Adrenal gland (tissue), 12 donors: ENCODE results near the gene ATP9B. TPM values are rescaled to one million over a fixed set of nuclear protein-coding genes. Genes with fewer than 3 reads are reported as not detected.

ENCODE experiments used
- DNase-seq, 7 donors: peaks; one replicate each; pipeline ENCODE4 v3.0.0-alpha.2; 2019 to 2020
- H3K27ac ChIP-seq, 5 donors: fragments of 200-600 bp; sonication (generic) in 4 of 5; 1 replicate in 3 of 5; 2 replicates in 2 of 5; pipeline versions ENCODE4 v1.5.1 to v1.8.0; 2016 to 2020; ENCODE audit warnings: mild to moderate bottlenecking in 1 of 5
- H3K27me3 ChIP-seq: fragments of 200-600 bp; 2 replicates; pipeline ENCODE4 v1.8.0; 2021
- H3K36me3 ChIP-seq, 2 donors: fragments of 200-600 bp; replicated peaks in 1 of 2; 1 replicate in 1 of 2; 2 replicates in 1 of 2; pipeline versions ENCODE4 v1.5.1 to v1.8.0; 2018 to 2022
- H3K4me1 ChIP-seq, 2 donors: fragments of 200-600 bp; replicated peaks in 1 of 2; 1 replicate in 1 of 2; 2 replicates in 1 of 2; pipeline versions ENCODE4 v1.5.1 to v1.8.0; 2018 to 2021
- H3K4me3 ChIP-seq, 4 donors: fragments of 200-600 bp; sonication (generic) in 3 of 4; one replicate each; pipeline ENCODE4 v1.5.1; 2016 to 2018
- H3K9me3 ChIP-seq, 3 donors: fragments of 200-600 bp; sonication (generic) in 1 of 3; replicated peaks in 1 of 3; 1 replicate in 2 of 3; 2 replicates in 1 of 3; pipeline versions ENCODE4 v1.5.1 to v1.8.0; 2016 to 2021
- POLR2A ChIP-seq, 2 donors: fragments of 450-650 bp; IDR thresholded peaks; one replicate each; pipeline ENCODE4 v1.6.1; 2017; ENCODE audit warnings: antibody characterized with exemption in 2 of 2, mild to moderate bottlenecking in 2 of 2, moderate library complexity in 1 of 2
- WGBS, 4 donors: extraction: QIAGEN DNeasy Blood & Tissue Kit in 2 of 4; methylation state at CpG; one replicate each; pipeline versions ENCODE4 v1.1.5 to v1.1.7; 2013 to 2017; 5-methylcytosine and 5-hydroxymethylcytosine counted together
- intact Hi-C, 2 donors: fragments of 100-400 bp; cut with DNase I; formaldehyde crosslinking; loops; one replicate each; pipeline versions ENCODE4 v1.14.1 to v1.15.0; 2022 to 2023
- polyA plus RNA-seq, 3 donors: library from polyadenylated mRNA; stranded (reverse); fragments of 200-250 nt in 2 of 3; fragments of 350-450 nt in 1 of 3; fragmentation: Illumina TruSeq in 1 of 3; extraction: RNeasy Lipid Tissue Mini Kit (QIAGEN cat#74804) in 1 of 3; gene quantifications; one replicate each; pipeline ENCODE4 v1.2.3, GENCODE V29; 2013 to 2014
- total RNA-seq, 9 donors: library from RNA; depleted of rRNA in 4 of 9; stranded (reverse); fragments of >200 nt in 4 of 9; fragments of 120-200 nt in 1 of 9; fragmentation: NEBNext Ultra II Directional in 1 of 9; extraction: Animal tissue kit (Norgen Biotek cat#: 25700) in 1 of 9; gene quantifications; one replicate each; pipeline versions ENCODE4 v1.1.0 to v1.2.4, GENCODE V29; 2013 to 2023
- TF ChIP-seq, protein P1 (sequence below), 6 experiments: fragments of 450-650 bp in 4 of 6; fragments of 200-600 bp in 2 of 6; sonication (generic) in 1 of 6; IDR thresholded peaks; 1 replicate in 5 of 6; 2 replicates in 1 of 6; pipeline versions ENCODE4 v1.5.1 to v1.8.0; 2016 to 2021; ENCODE audit warnings: antibody characterized with exemption in 6 of 6, mild to moderate bottlenecking in 2 of 6, moderate library complexity in 1 of 6
- donor health status: healthy with polysubstance abuse.
- donor health status: Bipolar disorder and iron deficiency.
- donor health status: DM: yes; HTN: yes; CAD: no.
- donor health status: DM: no; HTN: no; CAD: no.
- donor health status: DM: no; HTN: no; CAD: no.
- donor health status: DM: yes; HTN: yes; CAD: no.

ATP9B gene
- total and polyA plus RNA-seq, 12 donors: 16.3 to 36.0 (median 27.7) TPM

DNA sequence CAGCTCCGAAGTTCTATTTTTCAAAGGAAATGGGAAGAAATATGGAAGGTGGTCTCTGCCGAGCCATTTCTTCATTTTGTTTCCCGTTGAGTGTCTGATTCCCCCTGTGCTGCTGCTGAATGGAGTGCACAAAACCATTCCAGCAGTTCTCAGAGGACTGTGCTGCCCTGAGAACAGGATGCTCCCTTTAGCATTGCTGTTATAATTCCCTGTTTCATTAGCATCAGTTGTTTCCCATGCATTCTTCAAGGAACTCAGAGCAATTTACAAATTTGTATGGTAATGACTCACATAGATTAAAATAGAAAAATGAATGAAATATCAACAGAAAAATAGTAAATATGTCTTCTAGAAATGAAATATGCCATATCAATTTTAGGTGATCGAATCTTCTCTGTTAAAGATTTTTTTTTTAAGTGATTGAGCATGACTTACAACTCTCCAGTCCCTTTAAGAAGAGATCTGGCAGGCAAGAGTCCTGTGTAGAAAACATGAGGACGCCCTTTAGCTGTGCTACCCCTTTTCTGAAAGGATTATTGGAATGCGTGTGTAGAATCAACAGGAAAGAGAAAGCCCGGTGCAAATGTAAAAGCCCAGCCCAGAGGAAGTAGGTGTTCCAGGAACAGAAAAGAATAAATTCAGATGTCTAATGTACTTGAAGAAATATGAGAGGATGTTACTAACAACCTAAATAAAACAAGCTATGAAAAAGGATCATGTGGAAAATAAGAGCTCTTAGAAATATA lies 118.5 kb downstream of the ATP9B start:
- H3K27me3 ChIP-seq: no peaks in the 10 kb centered on the region
- no peaks in the 10 kb centered on the region for H3K36me3 ChIP-seq
- no peak overlapping the region for H3K27ac ChIP-seq
- DNase-seq: no peak
- intact Hi-C loops: no loop called here
- 76 to 83% (median 78%) methylated on average over 7 of the region's 7 CpGs for WGBS, 4 donors
- H3K4me3 ChIP-seq: no peak overlapping the region
- TF ChIP-seq, protein P1, sequence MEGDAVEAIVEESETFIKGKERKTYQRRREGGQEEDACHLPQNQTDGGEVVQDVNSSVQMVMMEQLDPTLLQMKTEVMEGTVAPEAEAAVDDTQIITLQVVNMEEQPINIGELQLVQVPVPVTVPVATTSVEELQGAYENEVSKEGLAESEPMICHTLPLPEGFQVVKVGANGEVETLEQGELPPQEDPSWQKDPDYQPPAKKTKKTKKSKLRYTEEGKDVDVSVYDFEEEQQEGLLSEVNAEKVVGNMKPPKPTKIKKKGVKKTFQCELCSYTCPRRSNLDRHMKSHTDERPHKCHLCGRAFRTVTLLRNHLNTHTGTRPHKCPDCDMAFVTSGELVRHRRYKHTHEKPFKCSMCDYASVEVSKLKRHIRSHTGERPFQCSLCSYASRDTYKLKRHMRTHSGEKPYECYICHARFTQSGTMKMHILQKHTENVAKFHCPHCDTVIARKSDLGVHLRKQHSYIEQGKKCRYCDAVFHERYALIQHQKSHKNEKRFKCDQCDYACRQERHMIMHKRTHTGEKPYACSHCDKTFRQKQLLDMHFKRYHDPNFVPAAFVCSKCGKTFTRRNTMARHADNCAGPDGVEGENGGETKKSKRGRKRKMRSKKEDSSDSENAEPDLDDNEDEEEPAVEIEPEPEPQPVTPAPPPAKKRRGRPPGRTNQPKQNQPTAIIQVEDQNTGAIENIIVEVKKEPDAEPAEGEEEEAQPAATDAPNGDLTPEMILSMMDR (IDR thresholded peaks at IDR 0.05): no peak
- TF ChIP-seq POLR2A (IDR thresholded peaks at IDR 0.05): no peak
- H3K4me1 ChIP-seq: peaks cover 0 to 10% of the 10 kb centered on the region in 2 donors
- H3K9me3 ChIP-seq: no peaks in the 10 kb centered on the region

DNA sequence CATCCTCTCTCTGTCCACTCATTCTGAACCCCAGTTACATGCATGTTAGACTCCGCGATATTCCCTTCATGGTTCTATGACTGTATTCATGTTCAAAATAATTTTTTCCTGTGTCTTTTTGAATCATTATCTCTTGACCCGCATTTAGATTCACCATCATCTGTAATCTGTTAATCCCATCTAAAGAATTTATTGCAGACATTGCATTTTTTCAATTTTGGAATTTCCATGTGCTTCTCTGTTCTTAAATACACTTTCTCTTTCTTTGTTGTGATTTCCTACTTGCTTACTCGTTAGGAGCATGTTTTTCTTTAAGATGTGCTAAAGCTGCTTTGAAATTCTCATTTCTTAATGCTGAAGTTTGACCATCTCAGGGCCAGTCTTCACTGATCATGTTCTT lies 122.2 kb downstream of the ATP9B start:
- no peak for DNase-seq
- Histone ChIP-seq H3K27me3 (no peaks in the 10 kb centered on the region), H3K36me3 (peaks cover 0 to 9% of the 10 kb centered on the region in 2 donors), H3K4me3 (no peak overlapping the region), H3K27ac (no peak overlapping the region), H3K9me3 (no peaks in the 10 kb centered on the region), H3K4me1 (peaks cover 0 to under 1% of the 10 kb centered on the region in 2 donors)
- 84 to 98% (median 98%) methylated on average over 4 of the region's 4 CpGs for WGBS, 4 donors
- TF ChIP-seq POLR2A (IDR thresholded peaks at IDR 0.05): no peak
- TF ChIP-seq, protein P1 (IDR thresholded peaks at IDR 0.05): no peak
- intact Hi-C loops: no loop called here

DNA sequence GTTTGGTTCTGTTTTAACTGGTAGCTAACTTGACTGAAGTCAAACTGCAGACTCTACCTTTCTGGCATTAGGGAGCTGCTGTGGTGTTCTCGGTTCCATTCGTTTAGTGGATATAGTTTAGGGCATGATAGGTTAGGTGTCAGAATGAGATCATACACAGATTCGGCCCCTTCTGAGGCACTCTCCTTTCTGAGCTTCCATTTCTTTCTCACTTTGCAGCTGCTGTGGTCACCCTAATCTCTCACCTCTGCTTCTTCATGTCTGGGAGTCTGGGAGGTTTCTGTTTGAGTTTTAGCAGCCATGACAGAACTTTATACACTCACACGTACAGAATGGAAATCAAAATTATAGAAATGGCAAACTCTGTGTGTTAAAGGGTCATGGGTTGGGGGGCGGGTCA lies 122.8 kb downstream of the ATP9B start:
- no peaks in the 10 kb centered on the region for H3K27me3 ChIP-seq
- H3K4me1 ChIP-seq: no peaks in the 10 kb centered on the region
- DNase-seq: no peak
- H3K9me3 ChIP-seq: no peaks in the 10 kb centered on the region
- TF ChIP-seq, protein P1 (IDR thresholded peaks at IDR 0.05): no peak
- TF ChIP-seq POLR2A (IDR thresholded peaks at IDR 0.05): no peak
- intact Hi-C loops: no loop called here
- H3K27ac ChIP-seq: no peak overlapping the region
- WGBS, 4 donors: 90 to 91% (median 91%) methylated on average over 5 of the region's 5 CpGs
- H3K4me3 ChIP-seq: no peak overlapping the region
- peaks cover 0 to 9% of the 10 kb centered on the region in 2 donors for H3K36me3 ChIP-seq

DNA sequence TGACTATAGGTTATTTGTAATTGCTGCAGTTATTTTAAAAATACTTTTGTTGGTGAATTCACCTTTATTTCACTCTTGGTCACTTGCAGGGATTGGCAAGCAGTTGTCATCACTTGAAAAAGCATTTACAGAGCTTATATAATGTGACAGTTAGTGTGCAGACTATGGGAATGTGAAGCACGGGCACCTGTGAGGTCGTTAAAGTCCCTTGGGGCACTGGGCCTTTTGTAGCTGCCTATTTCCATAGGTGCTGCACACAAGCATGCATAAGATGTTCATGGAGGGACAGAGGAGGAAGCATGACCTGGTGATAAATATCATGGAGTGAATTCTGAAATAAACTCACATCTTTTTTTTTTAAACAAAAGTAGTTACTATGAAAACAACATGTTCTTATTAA lies 124.6 kb downstream of the ATP9B start:
- DNase-seq: no peak
- Histone ChIP-seq H3K4me3 (no peak overlapping the region), H3K4me1 (no peaks in the 10 kb centered on the region), H3K9me3 (no peaks in the 10 kb centered on the region), H3K27ac (no peak overlapping the region), H3K27me3 (no peaks in the 10 kb centered on the region), H3K36me3 (peaks cover 0 to 9% of the 10 kb centered on the region in 2 donors)
- TF ChIP-seq, protein P1 (IDR thresholded peaks at IDR 0.05): no peak
- no peak for TF ChIP-seq POLR2A (IDR thresholded peaks at IDR 0.05)
- WGBS, 4 donors: 84 to 92% (median 87%) methylated on average over 2 of the region's 2 CpGs
- intact Hi-C loops: no loop called here
